IPS-18c (cell line): ENCODE results near the gene PTPRE.

Source experiments
- H3K4me3 ChIP-seq: 2 replicates; pipeline ENCODE4 v1.7.0; 2013; ENCODE audit warnings: low read depth, mild to moderate bottlenecking, low read length, moderate library complexity; ENCODE audit not compliant: insufficient read depth
- H3K9me3 ChIP-seq: one replicate; pipeline ENCODE4 v1.6.1; 2013; ENCODE audit warnings: mild to moderate bottlenecking, low read length, moderate library complexity; ENCODE audit not compliant: control insufficient read depth, insufficient read depth

Gene PTPRE

DNA sequence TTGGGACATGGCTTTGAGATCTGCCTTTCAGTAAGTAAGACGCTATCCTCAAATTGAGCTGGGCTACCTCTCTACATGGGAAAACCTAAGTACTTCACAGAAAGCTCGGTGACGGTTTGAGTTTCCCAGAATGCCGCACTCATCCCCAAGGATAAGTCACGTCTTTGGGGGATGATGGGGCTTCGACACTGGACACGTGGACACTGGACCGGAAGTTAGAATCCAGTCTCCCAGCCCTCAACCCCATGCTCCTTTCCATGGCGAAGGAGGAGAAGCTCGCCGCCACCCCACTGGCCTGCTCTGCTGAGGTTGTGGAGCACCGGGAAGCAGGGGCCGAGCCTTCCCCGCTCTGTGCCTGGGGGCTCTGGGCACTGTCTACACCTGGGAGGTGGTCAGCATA lies 27.5 kb downstream of the PTPRE start:
- H3K9me3 ChIP-seq, result no peaks in the 10 kb centered on the region
- H3K4me3 ChIP-seq, result no peak overlapping the region

DNA sequence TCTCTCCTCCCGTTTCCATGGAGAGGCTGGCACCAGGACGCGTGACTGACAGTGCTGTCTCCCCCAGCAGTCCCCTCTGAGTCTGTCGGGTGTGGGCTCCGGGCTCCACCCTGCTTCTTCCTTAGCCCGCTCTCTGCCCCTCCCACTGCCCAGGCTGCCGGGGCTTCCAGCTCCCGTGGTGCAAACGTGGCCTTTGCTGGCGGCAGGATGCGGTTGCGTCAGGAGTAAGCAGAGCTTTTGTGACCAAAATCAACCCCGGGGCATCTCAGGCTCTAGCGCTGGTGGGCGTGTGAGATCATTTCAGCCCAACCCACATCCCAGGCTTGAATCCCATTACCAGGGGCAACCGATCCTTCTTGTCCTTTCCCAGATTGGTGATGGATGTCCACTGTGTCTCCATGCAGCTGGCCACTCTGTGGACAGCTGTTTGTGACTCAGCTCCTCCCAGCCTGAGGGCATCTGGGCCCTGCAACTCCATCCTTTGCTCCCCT lies 28.2 kb downstream of the PTPRE start:
- no peaks in the 10 kb centered on the region for H3K9me3 ChIP-seq
- no peak overlapping the region for H3K4me3 ChIP-seq

DNA sequence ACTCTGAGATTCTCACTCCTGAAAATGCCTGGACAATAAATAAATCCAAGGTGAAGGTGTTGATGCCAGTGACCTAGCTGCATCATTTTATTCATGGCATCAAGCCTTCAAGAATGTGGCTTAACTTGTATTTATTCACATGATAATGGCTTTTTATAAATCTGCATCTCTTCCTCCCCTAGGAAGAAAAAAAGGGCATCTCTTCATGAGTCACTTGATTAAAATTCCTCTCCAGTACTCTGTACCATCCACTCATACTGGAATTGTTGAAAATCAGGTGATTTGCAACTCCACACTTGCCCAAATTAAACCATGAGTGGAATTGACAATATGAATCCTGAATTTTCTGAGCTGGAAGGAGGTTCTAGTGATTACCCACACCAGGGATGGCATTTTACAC lies 30.2 kb downstream of the PTPRE start:
- H3K4me3 ChIP-seq, result no peak overlapping the region
- no peaks in the 10 kb centered on the region for H3K9me3 ChIP-seq

DNA sequence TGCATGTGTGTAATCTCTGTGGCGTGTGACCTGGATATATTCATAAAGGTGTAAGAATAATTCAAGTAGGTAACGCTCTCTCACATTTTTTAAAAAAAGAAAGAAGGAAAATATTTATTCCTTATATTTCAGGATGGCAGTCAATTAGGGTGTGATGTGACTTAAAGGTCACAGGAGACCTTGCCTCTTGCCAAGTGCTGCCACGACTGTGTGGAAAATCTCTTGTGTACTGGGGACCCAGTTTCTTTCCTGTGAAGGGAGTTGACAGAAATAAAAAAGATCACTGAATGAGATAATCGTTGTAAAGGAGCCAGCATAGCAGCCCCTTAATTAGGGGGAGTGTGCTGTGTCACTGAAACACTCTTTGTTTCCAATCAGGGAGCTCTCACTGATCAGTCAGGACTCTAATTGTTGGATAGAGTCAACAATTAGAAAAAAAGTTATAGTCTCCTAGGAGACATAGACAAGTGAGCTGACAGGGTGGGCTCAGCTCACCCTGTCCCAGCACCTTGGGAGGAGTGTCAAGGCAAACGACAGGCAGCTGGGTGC lies 31.1 kb downstream of the PTPRE start:
- no peaks in the 10 kb centered on the region for H3K9me3 ChIP-seq
- no peak overlapping the region for H3K4me3 ChIP-seq

DNA sequence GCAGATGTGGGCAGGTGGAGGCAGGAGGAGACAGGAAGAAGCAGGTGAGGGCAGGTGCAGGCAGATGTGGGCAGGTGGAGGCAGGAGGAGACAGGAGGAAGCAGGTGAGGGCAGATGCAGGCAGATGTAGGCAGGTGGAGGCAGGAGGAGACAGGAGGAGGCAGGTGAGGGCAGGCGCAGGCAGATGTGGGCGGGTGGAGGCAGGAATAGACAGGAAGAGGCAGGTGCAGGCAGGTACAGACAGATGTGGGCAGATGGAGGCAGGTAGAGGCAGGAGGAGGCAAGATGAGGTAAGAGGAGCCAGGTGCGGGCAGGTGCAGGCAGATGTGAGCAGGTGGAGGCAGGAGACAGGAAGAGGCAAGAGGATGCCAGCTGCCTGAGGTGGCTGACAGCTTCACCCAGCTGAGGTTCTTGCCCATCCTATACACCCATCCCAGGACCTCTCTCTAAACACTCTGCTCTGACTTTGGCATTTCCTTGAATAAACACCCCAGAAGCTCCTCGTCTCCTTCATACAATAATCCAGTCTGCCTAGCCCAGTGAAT lies 33.0 kb downstream of the PTPRE start:
- H3K9me3 ChIP-seq, result peaks cover 2% of the 10 kb centered on the region

DNA sequence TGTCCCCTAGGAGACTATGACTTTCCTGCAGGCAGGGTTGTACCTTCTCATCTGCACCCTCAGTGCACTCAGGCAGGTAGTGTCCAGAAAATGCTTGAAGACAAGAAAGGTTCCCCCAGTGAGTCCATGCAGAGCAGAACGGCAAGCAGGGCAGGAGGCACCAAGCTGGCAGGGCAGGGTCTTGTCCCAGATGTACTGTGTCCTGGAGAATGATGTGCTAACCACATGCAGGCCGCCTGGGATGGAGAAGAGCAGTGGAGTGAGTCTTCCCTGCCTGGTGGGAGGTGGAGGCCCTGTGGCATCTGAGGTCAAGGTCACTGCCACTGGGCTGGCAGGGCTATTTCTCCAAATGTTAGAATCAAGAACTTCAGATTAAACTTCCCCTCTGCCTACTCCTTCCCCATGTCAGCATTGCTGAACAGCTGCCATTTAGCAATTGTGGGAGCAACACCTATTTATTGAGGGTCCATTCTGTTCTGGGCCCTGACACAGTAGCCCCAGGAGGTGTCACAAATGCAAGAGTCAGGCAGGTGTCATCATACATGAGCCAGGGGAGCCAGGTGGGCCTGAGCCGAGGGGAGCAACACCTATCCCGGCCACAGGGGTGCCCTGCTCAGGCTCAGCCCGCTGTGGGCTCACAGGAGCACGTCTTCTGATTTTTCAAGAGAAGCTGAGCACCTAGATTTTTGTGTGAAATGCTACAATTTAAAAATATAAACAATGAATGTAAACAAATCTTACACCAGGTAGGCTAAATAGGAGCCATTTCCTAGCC lies 34.1 kb downstream of the PTPRE start:
- Histone ChIP-seq H3K9me3 (peaks cover 2% of the 10 kb centered on the region), H3K4me3 (no peak overlapping the region)

More for the DNA sequence above, 33.0 kb downstream of the PTPRE start:
- no peak overlapping the region for H3K4me3 ChIP-seq

DNA sequence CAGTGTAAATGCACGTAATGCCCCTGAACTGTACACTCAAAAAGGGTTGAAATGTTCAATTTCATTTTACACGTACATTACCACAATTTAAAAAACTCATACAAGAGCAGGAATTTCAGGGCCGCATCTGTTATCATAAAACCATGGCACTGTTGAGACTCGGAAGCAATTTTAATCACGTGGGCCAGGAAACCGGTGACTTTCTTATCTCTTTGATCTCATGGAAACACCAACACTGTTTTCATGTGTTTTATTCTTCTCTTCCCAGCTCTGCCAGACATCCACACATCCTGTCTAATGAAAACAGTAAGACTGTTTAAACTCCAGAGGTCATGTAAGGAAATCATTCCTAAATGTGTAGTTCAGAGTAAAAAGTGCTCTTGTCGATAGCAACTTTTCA lies 35.9 kb downstream of the PTPRE start:
- peaks cover 2% of the 10 kb centered on the region for H3K9me3 ChIP-seq
- no peak overlapping the region for H3K4me3 ChIP-seq

DNA sequence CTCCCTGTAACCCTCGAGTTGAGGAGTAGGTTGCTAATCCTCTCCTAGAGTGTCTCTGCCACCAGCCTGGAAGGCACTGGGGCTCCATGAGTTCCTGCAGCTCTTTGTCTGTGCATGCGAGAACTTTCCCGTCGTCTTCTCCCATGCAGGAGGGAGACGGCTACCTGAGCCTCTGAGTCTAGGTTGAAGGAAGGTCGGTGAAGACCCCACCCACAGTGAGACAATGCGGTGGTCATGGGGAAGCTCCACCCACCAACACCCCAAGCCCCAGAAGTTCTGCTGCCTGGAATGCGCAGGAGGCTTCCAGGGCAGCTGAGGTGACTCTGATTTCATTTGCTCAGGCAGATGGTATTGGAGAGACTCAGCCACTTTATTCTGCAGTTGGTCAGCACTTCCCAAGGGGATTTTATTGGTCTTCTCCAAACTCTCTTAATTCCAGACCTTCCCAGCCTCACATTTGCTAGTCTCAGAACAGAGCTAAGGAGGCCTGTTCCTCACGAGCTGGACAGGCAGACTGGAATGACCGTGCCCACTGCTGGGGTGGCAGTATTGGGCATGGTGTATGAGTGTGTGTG lies 36.5 kb downstream of the PTPRE start:
- Histone ChIP-seq H3K4me3 (no peak overlapping the region), H3K9me3 (peaks cover 2% of the 10 kb centered on the region)

DNA sequence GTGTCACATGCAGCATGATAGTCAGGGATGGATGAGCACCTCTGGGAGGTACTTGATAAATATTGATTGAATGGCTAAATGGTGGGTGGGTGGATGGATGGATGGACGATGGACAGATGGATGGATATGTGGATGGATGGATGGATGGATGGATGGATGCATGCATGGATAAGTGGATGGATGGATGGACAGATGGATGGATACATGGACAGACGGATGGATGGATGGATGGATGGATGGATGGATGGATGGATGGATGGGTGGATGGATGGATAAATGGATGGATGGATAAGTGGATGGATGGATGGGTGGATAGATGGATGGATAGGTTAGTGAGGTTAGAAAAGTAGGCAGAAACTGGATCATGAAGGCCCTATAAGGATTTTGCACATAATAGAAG lies 37.4 kb downstream of the PTPRE start:
- peaks cover 5% of the 10 kb centered on the region for H3K9me3 ChIP-seq
- no peak overlapping the region for H3K4me3 ChIP-seq

DNA sequence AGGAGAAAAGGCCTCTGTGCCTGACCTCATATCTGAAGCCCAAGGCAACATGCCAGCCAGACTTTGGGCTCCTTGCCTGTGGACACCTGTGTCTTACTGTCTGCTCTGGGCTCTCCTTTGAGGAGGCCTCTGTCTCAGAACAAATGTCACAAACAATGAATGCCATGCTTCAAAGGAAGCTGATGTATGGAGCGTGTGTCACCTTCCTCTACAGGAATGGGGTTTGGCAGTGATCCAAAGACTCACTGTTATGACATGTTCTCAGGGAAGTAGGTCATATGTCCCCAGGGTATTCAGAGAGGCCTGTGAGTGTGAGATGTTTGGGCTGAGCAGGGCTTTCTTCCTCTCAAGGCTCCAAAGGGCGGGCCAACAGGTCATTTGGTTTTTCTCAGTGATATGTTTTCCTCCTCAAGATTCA lies 38.4 kb downstream of the PTPRE start:
- Histone ChIP-seq H3K4me3 (no peak overlapping the region), H3K9me3 (peaks cover 5% of the 10 kb centered on the region)

DNA sequence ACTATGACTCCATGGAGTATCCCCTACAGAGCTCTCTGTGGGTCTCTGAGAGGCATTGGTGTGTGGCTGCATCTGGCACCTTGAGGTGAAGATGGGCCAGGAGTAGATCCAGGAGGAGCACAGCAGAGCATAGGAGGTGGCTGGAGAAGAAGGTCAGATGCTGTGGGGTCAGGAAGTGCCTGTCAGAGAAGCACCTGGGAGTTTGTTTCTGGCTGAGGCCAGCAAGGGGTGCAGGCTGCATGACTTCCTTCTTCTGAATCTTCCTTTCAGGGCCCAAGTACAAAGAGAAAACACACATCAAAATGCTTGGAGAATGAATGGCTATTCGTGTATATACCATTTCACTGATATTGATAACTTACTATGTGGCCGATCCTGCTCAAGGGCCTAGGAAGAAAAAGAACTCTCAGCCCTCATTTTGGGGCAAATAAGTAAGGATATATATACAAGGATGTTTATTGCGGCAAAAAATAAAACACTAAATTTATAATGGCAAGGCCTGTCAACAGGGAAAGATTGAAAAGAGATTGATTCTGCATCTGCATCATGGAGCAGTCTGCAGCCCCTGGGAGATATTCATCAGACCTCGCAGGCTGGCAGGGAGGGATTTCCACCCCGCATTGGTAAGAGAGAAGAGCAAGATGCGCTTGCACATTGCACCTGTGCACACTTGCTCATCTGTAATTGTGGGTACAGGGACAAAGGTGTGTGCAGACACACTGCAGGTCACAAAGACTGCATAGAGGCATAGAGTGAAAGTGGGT lies 39.2 kb downstream of the PTPRE start:
- Histone ChIP-seq H3K4me3 (no peak overlapping the region), H3K9me3 (peaks cover 5% of the 10 kb centered on the region)

DNA sequence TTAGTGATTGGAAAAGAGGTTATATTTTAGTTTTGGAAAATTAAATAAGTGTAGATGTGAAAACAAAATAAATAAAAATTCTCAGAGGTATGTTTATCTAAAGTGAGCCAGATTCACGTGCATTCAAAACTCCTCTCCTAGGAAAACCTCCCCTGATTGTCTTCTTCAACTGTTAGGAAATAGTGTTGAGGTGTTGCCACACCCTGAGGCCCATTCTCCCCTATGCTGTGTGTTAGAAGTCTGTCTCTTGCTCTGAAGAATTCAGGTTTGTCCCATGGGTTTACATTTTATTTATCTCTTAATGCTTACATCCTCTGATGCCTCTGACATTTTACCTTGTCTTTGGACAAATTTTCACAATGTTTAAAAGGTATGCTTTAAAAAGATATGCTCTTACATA lies 40.3 kb downstream of the PTPRE start:
- H3K9me3 ChIP-seq, result peaks cover 5% of the 10 kb centered on the region
- H3K4me3 ChIP-seq, result no peak overlapping the region

DNA sequence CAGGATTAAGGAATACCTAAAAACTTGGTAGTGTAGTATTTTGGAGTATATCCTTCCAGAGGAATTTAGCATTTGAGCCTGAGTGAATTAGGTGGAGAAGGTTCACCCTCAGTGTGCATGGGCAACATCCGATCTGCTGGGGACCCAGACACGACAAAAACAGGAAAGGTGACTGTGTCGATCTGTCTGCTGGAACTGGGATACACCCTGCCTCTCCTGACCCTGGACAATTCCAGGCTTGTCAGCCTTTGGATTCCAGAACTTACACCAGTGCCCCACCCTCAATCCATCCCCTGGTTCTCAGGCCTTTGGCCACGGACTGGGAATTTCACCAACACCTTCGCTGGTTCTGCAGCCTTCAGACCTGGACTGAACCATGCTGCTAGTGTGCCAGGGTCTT lies 41.9 kb downstream of the PTPRE start:
- peaks cover 5% of the 10 kb centered on the region for H3K9me3 ChIP-seq
- no peak overlapping the region for H3K4me3 ChIP-seq

DNA sequence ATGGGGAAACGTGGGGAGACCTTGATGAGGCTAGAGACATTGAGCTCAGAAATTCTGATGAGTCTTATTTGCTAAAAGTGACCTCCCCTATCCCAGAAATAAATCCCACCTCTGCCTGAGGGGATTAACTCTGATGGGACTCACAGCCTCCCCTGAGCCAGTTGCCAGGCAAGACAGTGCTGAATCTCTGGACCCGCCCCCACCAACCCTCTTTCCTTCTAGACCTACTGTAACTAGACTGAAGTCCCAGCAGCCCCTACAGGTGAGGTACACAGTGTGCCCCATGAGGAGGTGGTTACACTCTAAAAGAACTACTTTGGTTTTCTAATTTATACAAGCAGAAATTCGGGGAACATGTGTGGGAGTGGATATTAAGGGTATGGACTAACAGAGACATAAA lies 42.9 kb downstream of the PTPRE start:
- Histone ChIP-seq H3K4me3 (no peak overlapping the region), H3K9me3 (peaks cover 2% of the 10 kb centered on the region)

DNA sequence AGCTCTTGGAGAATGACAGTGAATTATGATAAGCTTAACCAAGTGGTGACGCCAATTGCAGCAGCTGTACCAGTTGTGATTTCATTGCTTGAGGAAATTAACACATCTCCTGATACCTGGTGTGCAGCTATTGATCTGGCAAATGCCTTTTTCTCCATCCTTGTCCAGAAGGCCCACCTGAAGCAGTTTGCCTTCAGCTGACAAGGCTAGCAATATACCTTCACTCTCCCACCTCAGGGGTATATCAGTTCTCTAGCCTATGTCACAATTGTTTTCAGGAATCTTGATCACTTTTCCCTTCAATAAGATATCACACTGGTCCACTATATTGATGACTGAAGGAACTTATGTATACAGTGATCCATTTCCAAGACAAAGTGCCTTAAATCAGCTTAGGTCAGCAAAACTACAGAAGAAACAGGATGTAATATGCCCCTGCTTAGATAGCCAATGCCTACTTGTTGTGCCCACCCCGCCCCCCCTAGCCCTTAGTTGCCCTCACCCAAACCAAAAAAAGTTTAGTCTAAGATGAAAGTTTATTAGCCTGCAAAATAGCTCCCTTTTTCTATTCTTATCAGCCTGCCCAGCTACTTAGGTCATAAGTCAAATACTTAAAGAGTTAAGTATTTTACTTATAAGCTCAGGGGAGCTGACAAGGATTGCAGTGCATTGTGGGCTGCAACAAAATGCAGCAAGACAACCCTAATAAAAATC lies 45.1 kb downstream of the PTPRE start:
- no peak overlapping the region for H3K4me3 ChIP-seq
- H3K9me3 ChIP-seq, result peaks cover 2% of the 10 kb centered on the region

DNA sequence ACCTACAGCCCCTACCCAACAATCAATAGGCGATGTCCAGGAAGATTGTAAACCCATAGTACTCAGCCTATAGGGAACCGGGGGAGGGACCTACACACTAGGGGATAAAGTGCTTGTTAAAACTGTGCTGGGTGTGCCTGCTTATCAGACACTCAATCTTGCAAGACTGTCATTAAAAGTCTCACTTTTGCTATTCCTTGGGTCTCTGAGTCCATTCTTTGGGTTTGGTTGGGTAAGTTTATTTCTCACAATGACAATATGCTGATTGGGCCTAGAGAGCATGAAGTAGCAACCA lies 45.6 kb downstream of the PTPRE start:
- H3K4me3 ChIP-seq, result no peak overlapping the region
- peaks cover 2% of the 10 kb centered on the region for H3K9me3 ChIP-seq

DNA sequence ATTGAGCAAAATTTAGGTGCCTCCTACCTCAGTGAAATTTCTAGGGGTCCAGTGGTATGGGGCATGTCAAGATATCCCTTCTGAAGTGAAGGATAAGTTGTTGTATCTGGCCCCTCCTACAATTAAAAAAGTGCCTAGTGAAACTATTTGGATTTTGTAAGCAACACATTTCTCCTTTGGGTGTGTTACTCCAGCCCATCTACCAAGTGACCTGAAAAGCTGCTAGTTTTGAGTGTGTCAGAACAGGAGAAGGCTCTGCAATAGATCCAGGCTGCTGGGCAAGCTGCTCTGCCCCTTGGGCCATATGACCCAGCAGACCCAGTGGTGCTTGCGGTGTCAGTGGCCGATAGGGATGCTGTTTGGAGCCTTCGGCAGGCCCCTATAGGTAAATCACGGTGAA lies 46.0 kb downstream of the PTPRE start:
- peaks cover 2% of the 10 kb centered on the region for H3K9me3 ChIP-seq
- H3K4me3 ChIP-seq, result no peak overlapping the region
